ENCODE measurements around the gene B9D2.
"Not testable (repeated sequence)": the region's sequence is repeated elsewhere in the genome, so short reads cannot be mapped to it uniquely, and the experiment has no call there.

The B9D2 gene

GRCh38 chr19:41363753-41364523 lies at the start of gene B9D2:
B9D2 (minus strand) TSS chr19:41364149; CDS start chr19:41363519, 630 bp downstream.
- peak; percentile 98 for DNase-seq (ENCODE audit: low spot score)

DNA sequence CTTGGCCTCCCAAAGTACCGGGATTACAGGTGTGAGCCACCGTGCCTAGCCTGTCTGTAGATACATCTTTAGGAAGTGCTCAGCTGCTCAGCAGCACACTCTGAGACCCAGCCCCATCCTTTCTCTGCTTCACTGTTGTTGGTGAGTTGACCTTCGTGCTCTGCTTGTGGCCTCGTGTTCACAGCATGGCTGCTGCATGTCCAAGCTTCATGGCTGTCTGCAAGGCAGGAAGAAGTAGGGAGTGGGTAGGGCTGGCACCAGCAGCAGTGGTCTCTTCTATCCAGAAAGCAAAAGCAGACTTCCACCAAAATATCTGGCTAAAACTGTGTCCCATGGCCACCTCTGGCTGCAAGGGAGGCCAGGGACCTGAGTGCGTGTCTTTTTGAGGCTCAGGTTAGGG lies 49.0 kb upstream of the B9D2 start:
- DNase-seq (ENCODE audit: low spot score): no peak

- DNase-seq (ENCODE audit: low spot score): no peak
Measured at GRCh38 chr19:41411968-41412265, 48.0 kb upstream of the B9D2 start.

- no peak for DNase-seq (ENCODE audit: low spot score)
Measured at GRCh38 chr19:41411100-41411967, 47.4 kb upstream of the B9D2 start.

GRCh38 chr19:41410336-41411054 lies 46.5 kb upstream of the B9D2 start:
- DNase-seq (ENCODE audit: low spot score): no peak

- DNase-seq (ENCODE audit: low spot score): no peak
Measured at GRCh38 chr19:41409288-41409687, 45.3 kb upstream of the B9D2 start.

- DNase-seq (ENCODE audit: low spot score): not testable (repeated sequence)
Measured at GRCh38 chr19:41408846-41409245, 44.9 kb upstream of the B9D2 start.

DNA sequence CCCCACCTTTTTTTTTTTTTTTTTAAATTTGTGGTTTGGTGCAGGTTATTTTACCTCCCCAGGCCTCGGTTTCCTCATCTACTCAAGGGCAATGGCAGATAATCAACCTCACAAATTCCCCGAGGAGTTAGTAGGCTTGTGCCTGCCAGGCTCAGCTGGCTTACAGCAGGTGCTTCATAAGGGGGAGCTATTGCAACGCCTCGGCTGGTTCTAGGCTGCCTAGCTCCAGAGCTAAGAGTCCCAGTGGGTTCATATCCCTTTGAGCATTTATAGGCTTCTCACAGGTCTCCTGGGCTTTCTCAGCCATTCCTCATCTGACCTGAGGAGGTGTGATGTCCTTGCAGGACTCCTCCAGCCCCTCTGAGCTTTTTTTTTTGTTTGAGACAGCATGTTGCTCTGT lies 44.3 kb upstream of the B9D2 start:
- DNase-seq (ENCODE audit: low spot score): no peak

- no peak for DNase-seq (ENCODE audit: low spot score)
Measured at GRCh38 chr19:41407271-41407670, 43.3 kb upstream of the B9D2 start.

DNA sequence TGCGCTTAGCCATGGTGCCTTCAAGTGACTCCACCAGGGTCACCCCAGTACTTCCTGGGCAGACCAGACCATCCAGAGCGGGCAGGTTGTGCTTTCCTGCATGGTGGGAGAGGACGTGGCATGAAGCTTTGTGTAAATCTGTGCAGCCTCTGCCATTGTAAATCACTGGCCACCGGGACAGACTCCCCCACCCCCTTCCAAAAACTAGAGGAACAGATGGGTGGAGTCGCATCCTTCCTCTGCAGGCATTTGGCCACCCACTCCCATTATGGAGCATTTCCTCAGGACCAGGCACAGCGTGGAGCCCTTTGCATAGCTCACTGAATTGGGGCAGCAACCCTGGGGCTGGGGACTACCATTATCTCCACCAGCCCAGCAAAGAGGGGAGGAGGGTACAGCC lies 41.8 kb upstream of the B9D2 start:
- DNase-seq (ENCODE audit: low spot score): no peak

- DNase-seq (ENCODE audit: low spot score): no peak
Measured at GRCh38 chr19:41403181-41403970, 39.4 kb upstream of the B9D2 start.

DNA sequence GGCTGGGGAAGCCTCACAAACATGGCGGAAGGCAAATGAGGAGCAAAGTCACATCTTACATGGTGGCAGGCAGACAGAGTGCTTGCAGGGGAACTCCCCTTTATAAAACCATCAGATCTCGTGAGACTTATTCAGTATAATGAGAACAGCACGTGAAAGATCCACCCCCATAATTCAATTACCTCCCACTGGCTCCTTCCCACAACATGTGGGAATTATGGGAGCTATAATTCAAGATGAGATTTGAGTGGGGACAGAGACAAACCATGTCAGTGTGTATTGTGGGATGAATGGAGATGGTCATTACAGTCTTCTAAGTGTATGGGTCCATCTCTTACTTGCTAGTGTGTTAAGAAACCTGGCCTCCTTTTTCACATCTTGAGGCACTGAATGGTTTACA lies 38.1 kb upstream of the B9D2 start:
- no peak for DNase-seq (ENCODE audit: low spot score)

GRCh38 chr19:41401483-41401882 lies 37.5 kb upstream of the B9D2 start:
- DNase-seq (ENCODE audit: low spot score): no peak

GRCh38 chr19:41399525-41399924 lies 35.6 kb upstream of the B9D2 start:
- no peak for DNase-seq (ENCODE audit: low spot score)

DNA sequence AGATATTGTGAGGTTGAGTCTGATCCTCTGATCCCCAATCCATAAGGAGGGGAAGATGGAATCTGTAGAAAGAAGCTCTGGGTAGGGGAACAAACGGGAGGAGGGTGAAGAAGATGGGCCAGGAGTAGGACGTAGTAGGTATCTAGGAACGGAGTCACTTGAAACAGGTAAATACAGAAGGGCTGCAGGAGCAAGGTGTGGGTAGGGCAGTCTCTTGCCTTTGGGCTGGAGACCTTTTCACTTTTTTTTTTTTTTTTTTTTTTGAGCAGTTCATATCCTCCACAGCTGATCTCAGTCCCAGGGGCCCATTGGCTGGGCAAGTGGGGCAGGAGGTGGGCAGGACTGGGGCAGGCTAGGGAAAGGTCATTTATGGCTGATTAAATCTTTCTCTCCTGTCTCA lies 35.1 kb upstream of the B9D2 start:
- DNase-seq (ENCODE audit: low spot score): no peak

DNA sequence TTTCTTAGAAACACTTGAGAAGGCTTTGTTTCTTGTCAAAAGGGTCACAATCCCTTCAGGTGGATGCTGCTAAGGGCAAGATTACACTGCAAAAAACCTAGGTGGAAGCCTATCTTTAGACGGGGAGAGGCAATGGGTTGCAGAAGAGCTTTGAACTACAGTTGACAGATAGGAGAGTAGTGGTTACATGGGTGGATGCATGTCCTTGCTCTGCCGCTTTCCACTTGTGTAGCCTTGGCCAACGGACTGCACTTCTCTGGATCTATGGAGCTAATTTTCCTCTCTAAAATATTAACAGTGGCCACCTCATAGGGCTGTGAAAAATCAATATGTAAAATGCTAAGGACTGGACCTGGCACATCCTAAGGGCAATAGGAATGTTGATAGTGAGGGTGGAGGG lies 34.6 kb upstream of the B9D2 start:
- DNase-seq (ENCODE audit: low spot score): no peak

DNA sequence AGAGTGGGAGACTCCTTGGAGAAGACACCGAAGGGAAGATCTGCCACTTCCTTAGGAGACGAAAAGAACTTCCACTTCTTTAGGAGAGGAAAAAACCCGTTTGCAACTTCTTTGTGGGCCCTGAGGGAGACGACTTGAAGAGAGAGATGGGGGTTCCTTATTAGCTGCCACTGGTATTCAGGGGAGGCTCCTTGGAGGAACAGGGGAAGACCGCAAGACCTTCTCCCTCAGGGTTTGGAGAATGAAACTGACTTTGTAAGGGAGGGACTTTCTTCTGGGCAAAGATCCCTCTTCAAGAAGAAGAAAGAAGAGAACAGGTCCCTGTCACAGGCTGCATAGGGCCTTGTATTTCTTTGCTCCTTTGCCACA lies 34.1 kb upstream of the B9D2 start:
- no peak for DNase-seq (ENCODE audit: low spot score)

DNA sequence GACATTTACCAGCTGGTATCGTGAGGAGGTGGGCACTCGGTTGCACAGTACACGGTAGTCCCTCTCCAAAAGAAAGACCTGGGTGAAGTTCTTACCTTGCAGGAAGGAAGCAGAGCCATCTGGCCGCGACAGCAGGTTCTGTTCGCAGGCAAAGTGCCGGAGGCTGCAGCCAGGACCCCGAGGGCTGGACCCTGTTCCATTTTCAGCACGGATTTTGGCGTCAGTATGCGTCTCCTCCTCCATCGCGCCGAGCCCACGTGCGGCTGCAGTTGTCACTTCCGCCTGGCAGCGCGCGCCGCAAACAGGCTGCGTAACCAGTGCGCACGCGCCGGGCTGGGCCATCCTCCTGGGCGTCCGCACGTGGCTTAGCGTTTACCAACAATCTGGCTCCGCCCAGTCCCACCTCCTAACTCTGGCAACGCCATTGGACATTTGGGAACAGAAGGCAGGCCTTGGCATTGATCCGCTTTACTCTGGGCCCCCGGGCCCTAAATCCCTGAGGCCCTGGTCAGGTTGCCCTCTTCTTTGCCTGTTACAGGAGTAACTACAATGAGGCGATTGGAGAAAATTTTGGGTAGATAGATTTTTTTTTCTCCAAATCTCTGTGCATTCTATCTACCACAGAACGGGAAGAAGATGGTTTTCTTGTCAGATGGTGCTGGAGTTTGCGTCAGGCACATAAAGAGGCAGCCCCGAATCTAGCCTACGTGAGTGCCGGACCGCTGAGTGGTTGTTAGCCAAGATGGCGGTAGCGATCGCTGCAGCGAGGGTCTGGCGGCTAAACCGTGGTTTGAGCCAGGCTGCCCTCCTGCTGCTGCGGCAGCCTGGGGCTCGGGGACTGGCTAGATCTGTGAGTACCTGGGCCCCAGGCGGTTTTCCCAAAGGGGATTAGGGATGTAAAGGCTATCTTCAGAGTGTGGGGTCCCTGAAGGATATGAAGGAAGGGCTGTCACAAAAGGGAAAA lies 33.4 kb upstream of the B9D2 start, which contains the start of the genes BCKDHA and EXOSC5:
Gene BCKDHA, plus strand, starts transcription at position 733 of the 964 bp plus-strand sequence. Its CDS starts 10 bp downstream, at position 743.
Gene EXOSC5, minus strand, starts transcription at position 274 of the 964 bp plus-strand sequence. Its CDS starts 31 bp downstream, at position 243.
- peak; percentile 99 for DNase-seq (ENCODE audit: low spot score)

DNA sequence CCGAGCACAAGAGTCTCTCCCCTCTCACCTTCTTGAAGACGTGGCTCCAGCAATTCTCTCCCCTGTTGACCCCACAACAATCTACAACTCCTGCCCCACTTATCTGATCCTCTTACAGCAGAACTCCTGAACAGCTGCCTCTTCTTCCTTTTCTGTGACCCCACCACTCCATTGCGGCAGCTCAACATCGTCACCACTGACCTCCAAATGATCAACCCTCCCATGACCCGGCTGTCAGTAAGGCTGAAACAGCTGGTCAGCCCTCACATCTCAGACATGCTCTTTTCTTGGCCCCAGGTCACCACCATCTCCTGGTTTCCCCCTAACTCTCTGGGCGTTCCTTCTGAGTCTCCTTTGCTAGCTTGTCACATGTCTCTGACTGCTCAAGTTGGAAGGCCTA lies 31.4 kb upstream of the B9D2 start:
- no peak for DNase-seq (ENCODE audit: low spot score)

- no peak for DNase-seq (ENCODE audit: low spot score)
Measured at GRCh38 chr19:41392775-41393174, 28.8 kb upstream of the B9D2 start.

- DNase-seq (ENCODE audit: low spot score): no peak
Measured at GRCh38 chr19:41391618-41392017, 27.7 kb upstream of the B9D2 start.
